ENCODE results near the gene JUND.

JUND gene

DNA sequence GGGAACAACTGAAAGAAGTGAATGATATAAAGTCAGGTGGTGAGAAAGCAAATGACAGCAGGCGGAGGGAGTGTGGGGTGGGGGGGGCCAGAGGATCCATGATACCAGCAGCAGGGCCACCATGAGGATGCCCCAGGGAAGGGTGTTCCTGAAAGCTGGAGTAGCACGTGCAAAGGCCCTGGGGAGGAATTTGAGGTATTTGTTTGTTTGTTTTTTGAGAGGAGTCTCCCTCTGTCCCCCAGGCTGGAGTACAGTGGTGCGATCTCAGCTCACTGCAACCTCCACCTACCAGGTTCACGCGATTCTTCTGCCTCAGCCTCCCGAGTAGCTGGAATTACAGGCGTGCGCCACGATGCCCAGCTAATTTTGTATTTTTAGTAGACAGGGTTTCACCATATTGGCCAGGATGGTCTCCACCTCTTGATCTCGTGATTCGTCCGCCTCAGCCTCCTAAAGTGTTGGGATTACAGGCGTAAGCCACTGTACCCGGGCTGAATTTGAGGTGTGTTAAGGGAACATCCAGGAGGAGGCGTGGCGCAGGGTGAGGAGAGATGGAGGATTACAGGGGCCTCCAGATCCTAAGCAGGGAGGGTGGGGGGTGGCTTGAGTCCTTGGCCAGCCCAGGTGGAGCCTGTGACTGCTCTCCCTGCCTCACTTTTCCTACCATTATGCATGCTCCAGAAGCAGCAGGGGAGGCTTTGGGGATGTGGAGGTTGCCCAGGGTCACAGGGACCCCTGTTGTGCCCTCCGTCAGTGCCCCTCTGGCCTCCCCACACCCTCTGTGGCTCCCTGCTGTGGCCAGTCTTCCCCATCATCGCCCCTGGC lies 12.4 kb upstream of the JUND start:
- TF ChIP-seq, protein P1, sequence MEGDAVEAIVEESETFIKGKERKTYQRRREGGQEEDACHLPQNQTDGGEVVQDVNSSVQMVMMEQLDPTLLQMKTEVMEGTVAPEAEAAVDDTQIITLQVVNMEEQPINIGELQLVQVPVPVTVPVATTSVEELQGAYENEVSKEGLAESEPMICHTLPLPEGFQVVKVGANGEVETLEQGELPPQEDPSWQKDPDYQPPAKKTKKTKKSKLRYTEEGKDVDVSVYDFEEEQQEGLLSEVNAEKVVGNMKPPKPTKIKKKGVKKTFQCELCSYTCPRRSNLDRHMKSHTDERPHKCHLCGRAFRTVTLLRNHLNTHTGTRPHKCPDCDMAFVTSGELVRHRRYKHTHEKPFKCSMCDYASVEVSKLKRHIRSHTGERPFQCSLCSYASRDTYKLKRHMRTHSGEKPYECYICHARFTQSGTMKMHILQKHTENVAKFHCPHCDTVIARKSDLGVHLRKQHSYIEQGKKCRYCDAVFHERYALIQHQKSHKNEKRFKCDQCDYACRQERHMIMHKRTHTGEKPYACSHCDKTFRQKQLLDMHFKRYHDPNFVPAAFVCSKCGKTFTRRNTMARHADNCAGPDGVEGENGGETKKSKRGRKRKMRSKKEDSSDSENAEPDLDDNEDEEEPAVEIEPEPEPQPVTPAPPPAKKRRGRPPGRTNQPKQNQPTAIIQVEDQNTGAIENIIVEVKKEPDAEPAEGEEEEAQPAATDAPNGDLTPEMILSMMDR (IDR thresholded peaks at IDR 0.05; ENCODE audit: extremely low read depth, missing control alignments): no peak
- DNase-seq (ENCODE audit: low spot score): no peak

GRCh38 chr19:18292810-18293641 lies 11.6 kb upstream of the JUND start:
- TF ChIP-seq, protein P1 (IDR thresholded peaks at IDR 0.05; ENCODE audit: extremely low read depth, missing control alignments): no peak
- DNase-seq (ENCODE audit: low spot score): peak; percentile 69

GRCh38 chr19:18292462-18292809 lies 11.0 kb upstream of the JUND start:
- TF ChIP-seq, protein P1 (IDR thresholded peaks at IDR 0.05; ENCODE audit: extremely low read depth, missing control alignments): no peak
- no peak for DNase-seq (ENCODE audit: low spot score)

DNA sequence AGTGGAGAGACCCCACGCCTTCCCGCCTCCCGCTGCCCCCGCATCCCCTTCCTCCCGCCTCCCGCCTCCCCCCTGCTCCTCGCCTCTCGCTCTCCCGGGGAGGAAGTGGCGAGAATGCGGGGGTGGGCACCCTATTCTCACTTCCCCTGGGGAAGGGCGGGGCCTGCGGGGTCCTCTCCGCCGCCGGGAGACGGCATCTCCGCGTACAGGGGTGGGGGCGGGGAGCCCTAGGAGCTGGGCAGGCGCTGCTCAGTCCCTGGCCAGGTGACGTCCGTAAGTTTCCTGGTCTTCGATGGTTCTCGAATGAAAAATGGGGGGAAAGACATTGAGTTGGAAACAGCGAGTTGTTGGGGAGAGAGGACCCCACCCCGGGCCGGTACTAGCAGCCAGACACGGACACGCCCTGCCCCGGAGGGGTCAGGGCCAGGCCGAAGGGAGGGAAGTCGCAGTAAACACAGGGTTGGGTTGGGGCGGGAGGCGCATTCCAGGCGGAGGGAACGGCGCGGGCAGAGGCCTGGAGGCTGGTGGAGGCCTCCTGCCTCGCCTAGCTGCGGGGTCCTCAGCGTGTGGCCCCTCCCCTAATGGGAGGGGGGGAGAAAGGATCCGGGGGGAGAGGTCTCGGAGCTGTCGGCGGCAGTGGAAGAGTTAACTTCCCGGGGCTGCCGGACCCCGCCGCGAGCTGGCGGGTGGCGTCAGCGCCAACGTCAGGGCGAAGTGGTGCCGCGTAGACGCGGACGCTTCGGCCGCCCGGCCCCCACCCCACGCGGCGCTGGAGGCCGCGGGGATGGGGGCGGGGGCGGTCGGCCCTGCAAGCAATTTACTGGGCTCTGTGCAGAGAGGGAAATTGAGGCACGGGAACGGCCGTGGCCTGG lies 10.4 kb upstream of the JUND start:
- TF ChIP-seq, protein P1 (IDR thresholded peaks at IDR 0.05; ENCODE audit: extremely low read depth, missing control alignments): no peak
- peak; percentile 95 for DNase-seq (ENCODE audit: low spot score)

DNA sequence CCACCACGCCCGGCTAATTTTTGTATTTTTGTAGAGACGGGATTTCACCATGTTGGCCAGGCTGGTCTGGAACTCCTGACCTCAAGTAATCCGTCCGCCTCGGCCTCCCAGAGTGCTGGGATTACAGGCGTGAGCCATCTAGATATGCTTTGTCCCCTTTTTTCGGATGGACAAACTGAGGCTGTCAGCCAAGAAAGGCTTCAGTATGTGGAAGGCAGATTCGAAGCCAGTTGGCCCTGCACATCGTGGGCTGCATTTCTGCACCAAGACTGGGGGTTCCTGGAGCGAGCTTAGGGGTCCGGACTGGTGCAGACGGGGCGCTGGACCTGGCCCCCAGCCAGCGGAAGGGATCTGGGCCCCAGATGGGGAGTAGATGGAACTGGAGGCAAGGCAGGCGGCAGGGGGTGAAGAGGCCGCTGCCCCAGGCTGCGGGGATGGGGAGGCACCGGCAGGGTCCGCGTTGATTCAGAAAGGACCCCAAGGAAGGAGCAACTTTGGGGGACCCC lies 9.7 kb upstream of the JUND start:
- TF ChIP-seq, protein P1 (IDR thresholded peaks at IDR 0.05; ENCODE audit: extremely low read depth, missing control alignments): no peak
- peak; percentile 56 for DNase-seq (ENCODE audit: low spot score)

- TF ChIP-seq, protein P1 (IDR thresholded peaks at IDR 0.05; ENCODE audit: extremely low read depth, missing control alignments): no peak
These were observed 9.0 kb upstream of the JUND start for GRCh38 chr19:18290302-18291018.

More at GRCh38 chr19:18290302-18291018, 9.0 kb upstream of the JUND start:
- peak; percentile 86 for DNase-seq (ENCODE audit: low spot score)
